Measurements from ENCODE around the gene STARD3NL. TPM values are rescaled to one million over a fixed set of nuclear protein-coding genes. Genes with fewer than 3 reads are reported as not detected.
A peak's percentile ranks its signal among the peaks of the same experiment; 100 is the strongest.

The STARD3NL gene
- total and polyA plus RNA-seq, 2 experiments from 2014 or later, result 55.1 to 55.3 TPM

- Mint-ChIP-seq H3K36me3 (ENCODE audit: low read depth) (no peaks in the 10 kb centered on the region), H3K27me3 (ENCODE audit: insufficient read depth, low read depth, poor library complexity) (peaks cover 6% of the 10 kb centered on the region), H3K9me3 (no peaks in the 10 kb centered on the region; the same call in 2 of the 3 replicates), H3K27ac (no peak overlapping the region), H3K4me3 (no peak overlapping the region), H3K4me1 (peaks cover 5% of the 10 kb centered on the region; the same call in 1 of the 3 replicates)
- H3K9me2 ChIP-seq (ENCODE audit: insufficient read depth), result no peaks in the 10 kb centered on the region
- H3K27me3 ChIP-seq (ENCODE audit: insufficient read depth), result no peaks in the 10 kb centered on the region
- H3K4me1 ChIP-seq (ENCODE audit: insufficient read depth), result peaks cover 6% of the 10 kb centered on the region; the same call in 1 of the 2 replicates
- H3K4me3 ChIP-seq, result no peak overlapping the region
- no peak overlapping the region for H3K4me2 ChIP-seq
- TF ChIP-seq JUNB (IDR thresholded peaks at IDR 0.05; ENCODE audit: unreplicated experiment) (no peak), EZH2 (IDR thresholded peaks at IDR 0.05; ENCODE audit: low read depth, unreplicated experiment) (no peak), NANOG (IDR thresholded peaks at IDR 0.05; ENCODE audit: borderline replicate concordance) (no peak), ETS1 (IDR thresholded peaks at IDR 0.05) (no peak), EZH2phosphoT487 (IDR thresholded peaks at IDR 0.05; ENCODE audit: unreplicated experiment) (no peak), ZNF114 (CRISPR knock-in tag; IDR thresholded peaks at IDR 0.05) (no peak), STAT1 (IDR thresholded peaks at IDR 0.05; ENCODE audit: unreplicated experiment) (no peak), REST (IDR thresholded peaks at IDR 0.05; ENCODE audit: unreplicated experiment) (no peak), POLR2AphosphoS5 (IDR thresholded peaks at IDR 0.05; ENCODE audit: low read depth) (no peak), CREB1 (CRISPR knock-in tag; IDR thresholded peaks at IDR 0.05; ENCODE audit: low read depth) (no peak), ZNF331 (CRISPR knock-in tag; IDR thresholded peaks at IDR 0.05; ENCODE audit: low read depth) (no peak)
- TF ChIP-seq, protein P1, sequence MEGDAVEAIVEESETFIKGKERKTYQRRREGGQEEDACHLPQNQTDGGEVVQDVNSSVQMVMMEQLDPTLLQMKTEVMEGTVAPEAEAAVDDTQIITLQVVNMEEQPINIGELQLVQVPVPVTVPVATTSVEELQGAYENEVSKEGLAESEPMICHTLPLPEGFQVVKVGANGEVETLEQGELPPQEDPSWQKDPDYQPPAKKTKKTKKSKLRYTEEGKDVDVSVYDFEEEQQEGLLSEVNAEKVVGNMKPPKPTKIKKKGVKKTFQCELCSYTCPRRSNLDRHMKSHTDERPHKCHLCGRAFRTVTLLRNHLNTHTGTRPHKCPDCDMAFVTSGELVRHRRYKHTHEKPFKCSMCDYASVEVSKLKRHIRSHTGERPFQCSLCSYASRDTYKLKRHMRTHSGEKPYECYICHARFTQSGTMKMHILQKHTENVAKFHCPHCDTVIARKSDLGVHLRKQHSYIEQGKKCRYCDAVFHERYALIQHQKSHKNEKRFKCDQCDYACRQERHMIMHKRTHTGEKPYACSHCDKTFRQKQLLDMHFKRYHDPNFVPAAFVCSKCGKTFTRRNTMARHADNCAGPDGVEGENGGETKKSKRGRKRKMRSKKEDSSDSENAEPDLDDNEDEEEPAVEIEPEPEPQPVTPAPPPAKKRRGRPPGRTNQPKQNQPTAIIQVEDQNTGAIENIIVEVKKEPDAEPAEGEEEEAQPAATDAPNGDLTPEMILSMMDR (conservative IDR thresholded peaks at IDR 0.05; ENCODE audit: low read depth in 2 of 2), result no peak
- TF ChIP-seq, protein P2, sequence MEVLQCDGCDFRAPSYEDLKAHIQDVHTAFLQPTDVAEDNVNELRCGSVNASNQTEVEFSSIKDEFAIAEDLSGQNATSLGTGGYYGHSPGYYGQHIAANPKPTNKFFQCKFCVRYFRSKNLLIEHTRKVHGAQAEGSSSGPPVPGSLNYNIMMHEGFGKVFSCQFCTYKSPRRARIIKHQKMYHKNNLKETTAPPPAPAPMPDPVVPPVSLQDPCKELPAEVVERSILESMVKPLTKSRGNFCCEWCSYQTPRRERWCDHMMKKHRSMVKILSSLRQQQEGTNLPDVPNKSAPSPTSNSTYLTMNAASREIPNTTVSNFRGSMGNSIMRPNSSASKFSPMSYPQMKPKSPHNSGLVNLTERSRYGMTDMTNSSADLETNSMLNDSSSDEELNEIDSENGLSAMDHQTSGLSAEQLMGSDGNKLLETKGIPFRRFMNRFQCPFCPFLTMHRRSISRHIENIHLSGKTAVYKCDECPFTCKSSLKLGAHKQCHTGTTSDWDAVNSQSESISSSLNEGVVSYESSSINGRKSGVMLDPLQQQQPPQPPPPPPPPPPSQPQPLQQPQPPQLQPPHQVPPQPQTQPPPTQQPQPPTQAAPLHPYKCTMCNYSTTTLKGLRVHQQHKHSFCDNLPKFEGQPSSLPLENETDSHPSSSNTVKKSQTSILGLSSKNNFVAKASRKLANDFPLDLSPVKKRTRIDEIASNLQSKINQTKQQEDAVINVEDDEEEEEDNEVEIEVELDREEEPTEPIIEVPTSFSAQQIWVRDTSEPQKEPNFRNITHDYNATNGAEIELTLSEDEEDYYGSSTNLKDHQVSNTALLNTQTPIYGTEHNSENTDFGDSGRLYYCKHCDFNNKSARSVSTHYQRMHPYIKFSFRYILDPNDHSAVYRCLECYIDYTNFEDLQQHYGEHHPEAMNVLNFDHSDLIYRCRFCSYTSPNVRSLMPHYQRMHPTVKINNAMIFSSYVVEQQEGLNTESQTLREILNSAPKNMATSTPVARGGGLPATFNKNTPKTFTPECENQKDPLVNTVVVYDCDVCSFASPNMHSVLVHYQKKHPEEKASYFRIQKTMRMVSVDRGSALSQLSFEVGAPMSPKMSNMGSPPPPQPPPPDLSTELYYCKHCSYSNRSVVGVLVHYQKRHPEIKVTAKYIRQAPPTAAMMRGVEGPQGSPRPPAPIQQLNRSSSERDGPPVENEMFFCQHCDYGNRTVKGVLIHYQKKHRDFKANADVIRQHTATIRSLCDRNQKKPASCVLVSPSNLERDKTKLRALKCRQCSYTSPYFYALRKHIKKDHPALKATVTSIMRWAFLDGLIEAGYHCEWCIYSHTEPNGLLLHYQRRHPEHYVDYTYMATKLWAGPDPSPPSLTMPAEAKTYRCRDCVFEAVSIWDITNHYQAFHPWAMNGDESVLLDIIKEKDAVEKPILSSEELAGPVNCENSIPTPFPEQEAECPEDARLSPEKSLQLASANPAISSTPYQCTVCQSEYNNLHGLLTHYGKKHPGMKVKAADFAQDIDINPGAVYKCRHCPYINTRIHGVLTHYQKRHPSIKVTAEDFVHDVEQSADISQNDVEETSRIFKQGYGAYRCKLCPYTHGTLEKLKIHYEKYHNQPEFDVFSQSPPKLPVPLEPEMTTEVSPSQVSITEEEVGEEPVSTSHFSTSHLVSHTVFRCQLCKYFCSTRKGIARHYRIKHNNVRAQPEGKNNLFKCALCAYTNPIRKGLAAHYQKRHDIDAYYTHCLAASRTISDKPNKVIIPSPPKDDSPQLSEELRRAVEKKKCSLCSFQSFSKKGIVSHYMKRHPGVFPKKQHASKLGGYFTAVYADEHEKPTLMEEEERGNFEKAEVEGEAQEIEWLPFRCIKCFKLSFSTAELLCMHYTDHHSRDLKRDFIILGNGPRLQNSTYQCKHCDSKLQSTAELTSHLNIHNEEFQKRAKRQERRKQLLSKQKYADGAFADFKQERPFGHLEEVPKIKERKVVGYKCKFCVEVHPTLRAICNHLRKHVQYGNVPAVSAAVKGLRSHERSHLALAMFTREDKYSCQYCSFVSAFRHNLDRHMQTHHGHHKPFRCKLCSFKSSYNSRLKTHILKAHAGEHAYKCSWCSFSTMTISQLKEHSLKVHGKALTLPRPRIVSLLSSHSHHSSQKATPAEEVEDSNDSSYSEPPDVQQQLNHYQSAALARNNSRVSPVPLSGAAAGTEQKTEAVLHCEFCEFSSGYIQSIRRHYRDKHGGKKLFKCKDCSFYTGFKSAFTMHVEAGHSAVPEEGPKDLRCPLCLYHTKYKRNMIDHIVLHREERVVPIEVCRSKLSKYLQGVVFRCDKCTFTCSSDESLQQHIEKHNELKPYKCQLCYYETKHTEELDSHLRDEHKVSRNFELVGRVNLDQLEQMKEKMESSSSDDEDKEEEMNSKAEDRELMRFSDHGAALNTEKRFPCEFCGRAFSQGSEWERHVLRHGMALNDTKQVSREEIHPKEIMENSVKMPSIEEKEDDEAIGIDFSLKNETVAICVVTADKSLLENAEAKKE (CRISPR knock-in tag; IDR thresholded peaks at IDR 0.05), result no peak
- H2AFZ ChIP-seq, result peak overlapping the region; percentile 57; the same call in 1 of the 2 replicates
- no peaks in the 10 kb centered on the region for H3K36me3 ChIP-seq (ENCODE audit: insufficient read depth)
- no peaks in the 10 kb centered on the region for H4K20me1 ChIP-seq (replicated peaks; ENCODE audit: insufficient read depth)
- ATAC-seq (peak; percentile 54), DNase-seq (ENCODE audit: low spot score) (peak; percentile 40)
- H3K27ac ChIP-seq (ENCODE audit: low read depth), result no peak overlapping the region
- H3F3A ChIP-seq (replicated peaks; ENCODE audit: low read depth), result no peaks in the 10 kb centered on the region
- no peaks in the 10 kb centered on the region for H3K79me2 ChIP-seq (replicated peaks; ENCODE audit: insufficient read depth)
These were observed 48.5 kb upstream of the STARD3NL start for GRCh38 chr7:38129579-38129978.
